Neuron (in vitro differentiated cells): Measurements from ENCODE around the gene TTLL8.

Source experiments
- H2AFZ ChIP-seq: one replicate; pipeline ENCODE4 v1.6.1; 2013; ENCODE audit warnings: low read depth, mild to moderate bottlenecking, inconsistent platforms, low read length, moderate library complexity
- H3K27me3 ChIP-seq: one replicate; pipeline ENCODE4 v1.6.1; 2013; ENCODE audit warnings: low read length; ENCODE audit not compliant: insufficient read depth
- H3K36me3 ChIP-seq: one replicate; pipeline ENCODE4 v1.6.1; 2013; ENCODE audit warnings: low read length; ENCODE audit not compliant: insufficient read depth
- H3K4me1 ChIP-seq: one replicate; pipeline ENCODE4 v1.6.1; 2013; ENCODE audit warnings: low read length; ENCODE audit not compliant: insufficient read depth
- H3K4me3 ChIP-seq: 2 replicates; pipeline ENCODE4 v1.5.1; 2013; ENCODE audit warnings: mild to moderate bottlenecking, low read length, moderate library complexity
- H3K9me3 ChIP-seq: one replicate; pipeline ENCODE4 v1.6.1; 2013; ENCODE audit warnings: low read length

TTLL8 gene

GRCh38 chr22:50063589-50064393, 5.7 kb upstream of the TTLL8 start:
- Histone ChIP-seq H3K36me3 (no peaks in the 10 kb centered on the region), H3K4me3 (no peak overlapping the region), H2AFZ (no peak overlapping the region), H3K4me1 (peaks cover 8% of the 10 kb centered on the region), H3K27me3 (peaks cover 3% of the 10 kb centered on the region), H3K9me3 (no peaks in the 10 kb centered on the region)

GRCh38 chr22:50062509-50063135, 4.5 kb upstream of the TTLL8 start:
- Histone ChIP-seq H3K4me1 (peaks cover 10% of the 10 kb centered on the region), H3K36me3 (no peaks in the 10 kb centered on the region), H3K4me3 (no peak overlapping the region), H3K9me3 (no peaks in the 10 kb centered on the region), H3K27me3 (peaks cover 3% of the 10 kb centered on the region), H2AFZ (no peak overlapping the region)

DNA sequence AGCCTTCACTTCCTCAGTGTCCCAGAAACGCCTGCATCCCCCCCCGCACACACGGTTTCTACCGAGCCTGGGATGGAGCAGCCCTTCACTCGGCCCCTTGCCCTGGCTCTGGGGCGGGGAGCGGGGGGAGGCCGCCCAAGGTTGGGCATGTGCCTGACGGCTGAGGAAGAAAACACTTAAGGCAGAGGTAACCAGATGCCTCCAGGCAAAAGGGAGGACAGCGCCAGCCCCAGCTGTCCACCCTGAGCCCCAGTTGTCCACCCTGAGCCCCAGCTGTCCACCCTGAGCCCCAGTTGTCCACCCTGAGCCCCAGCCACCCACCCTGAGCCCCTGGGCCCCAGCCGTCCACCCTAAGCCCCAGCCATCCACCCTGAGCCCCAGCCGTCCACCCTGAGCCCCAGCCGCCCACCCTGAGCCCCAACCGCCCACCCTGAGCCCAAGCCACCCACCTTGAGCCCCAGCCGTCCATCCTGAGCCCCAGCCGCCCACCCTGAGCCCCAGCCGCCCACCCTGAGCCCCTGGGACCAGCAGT, 3.8 kb upstream of the TTLL8 start:
- Histone ChIP-seq H3K4me3 (no peak overlapping the region), H3K36me3 (no peaks in the 10 kb centered on the region), H2AFZ (no peak overlapping the region), H3K9me3 (no peaks in the 10 kb centered on the region), H3K4me1 (peaks cover 10% of the 10 kb centered on the region), H3K27me3 (peaks cover 3% of the 10 kb centered on the region)

DNA sequence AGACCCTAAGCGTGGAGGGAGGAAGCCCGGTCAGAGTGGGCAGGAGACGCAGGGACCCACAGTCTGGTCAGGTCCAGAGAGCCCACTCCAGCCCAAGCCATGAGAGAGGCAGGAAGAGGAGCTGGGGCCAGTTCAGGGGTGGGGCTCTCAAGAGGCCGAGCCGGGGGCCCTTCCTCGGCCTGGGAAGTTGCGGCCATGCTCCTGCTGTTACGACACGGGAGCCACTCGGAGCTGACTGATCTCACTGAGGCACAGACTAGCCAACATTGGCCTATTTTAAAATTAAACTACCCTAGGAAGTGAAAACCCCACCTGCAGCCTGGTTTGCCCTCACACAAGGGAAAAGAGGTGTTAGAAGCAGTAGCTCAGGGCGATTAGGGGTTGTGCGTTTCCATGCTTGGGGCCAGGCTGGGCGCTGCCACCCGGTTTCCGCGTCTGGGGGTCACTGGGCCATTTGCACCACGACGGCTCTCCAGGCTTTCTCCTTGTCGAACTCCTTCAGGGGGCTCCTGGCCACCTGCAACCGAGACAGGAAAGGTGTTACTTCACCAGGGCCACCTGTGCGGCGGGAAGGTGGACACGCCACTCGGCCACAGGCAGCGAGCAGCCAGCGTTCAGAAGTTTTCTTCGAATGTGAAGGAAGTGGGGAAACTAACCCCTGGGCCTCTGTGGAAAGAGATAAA, 3.2 kb upstream of the TTLL8 start:
- H3K4me1 ChIP-seq = peaks cover 10% of the 10 kb centered on the region

GRCh38 chr22:50060441-50061140, 2.5 kb upstream of the TTLL8 start:
- Histone ChIP-seq H3K9me3 (no peaks in the 10 kb centered on the region), H3K36me3 (no peaks in the 10 kb centered on the region), H3K4me1 (peaks cover 10% of the 10 kb centered on the region), H3K27me3 (peaks cover 3% of the 10 kb centered on the region), H2AFZ (no peak overlapping the region), H3K4me3 (no peak overlapping the region)

More for the DNA sequence above, 3.2 kb upstream of the TTLL8 start:
- H3K36me3 ChIP-seq = no peaks in the 10 kb centered on the region
- no peak overlapping the region for H3K4me3 ChIP-seq
- H3K9me3 ChIP-seq = no peaks in the 10 kb centered on the region
- peaks cover 3% of the 10 kb centered on the region for H3K27me3 ChIP-seq
- H2AFZ ChIP-seq = no peak overlapping the region

DNA sequence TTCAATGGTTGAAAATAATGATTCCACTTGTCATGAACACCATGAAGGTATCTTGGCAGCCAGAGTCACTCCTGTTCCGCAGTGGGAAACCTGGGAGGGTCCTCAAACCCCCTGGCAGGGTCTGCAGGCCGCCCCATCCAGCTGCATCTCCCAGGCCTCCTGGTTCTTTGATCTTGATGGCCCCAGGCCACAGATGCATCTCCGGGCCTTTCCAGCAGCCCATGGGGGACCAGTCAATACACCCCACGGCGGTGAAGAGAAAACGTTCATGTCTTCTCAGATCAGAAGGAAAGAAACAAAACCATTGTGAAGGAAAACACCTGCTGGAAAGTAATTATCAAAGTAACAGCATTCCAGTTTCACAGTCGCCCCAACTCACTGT, 1.8 kb upstream of the TTLL8 start:
- H3K4me1 ChIP-seq = peaks cover 10% of the 10 kb centered on the region
- peak overlapping the region; percentile 37 for H2AFZ ChIP-seq
- no peak overlapping the region for H3K4me3 ChIP-seq
- H3K36me3 ChIP-seq = no peaks in the 10 kb centered on the region
- peaks cover 3% of the 10 kb centered on the region for H3K27me3 ChIP-seq
- H3K9me3 ChIP-seq = no peaks in the 10 kb centered on the region

DNA sequence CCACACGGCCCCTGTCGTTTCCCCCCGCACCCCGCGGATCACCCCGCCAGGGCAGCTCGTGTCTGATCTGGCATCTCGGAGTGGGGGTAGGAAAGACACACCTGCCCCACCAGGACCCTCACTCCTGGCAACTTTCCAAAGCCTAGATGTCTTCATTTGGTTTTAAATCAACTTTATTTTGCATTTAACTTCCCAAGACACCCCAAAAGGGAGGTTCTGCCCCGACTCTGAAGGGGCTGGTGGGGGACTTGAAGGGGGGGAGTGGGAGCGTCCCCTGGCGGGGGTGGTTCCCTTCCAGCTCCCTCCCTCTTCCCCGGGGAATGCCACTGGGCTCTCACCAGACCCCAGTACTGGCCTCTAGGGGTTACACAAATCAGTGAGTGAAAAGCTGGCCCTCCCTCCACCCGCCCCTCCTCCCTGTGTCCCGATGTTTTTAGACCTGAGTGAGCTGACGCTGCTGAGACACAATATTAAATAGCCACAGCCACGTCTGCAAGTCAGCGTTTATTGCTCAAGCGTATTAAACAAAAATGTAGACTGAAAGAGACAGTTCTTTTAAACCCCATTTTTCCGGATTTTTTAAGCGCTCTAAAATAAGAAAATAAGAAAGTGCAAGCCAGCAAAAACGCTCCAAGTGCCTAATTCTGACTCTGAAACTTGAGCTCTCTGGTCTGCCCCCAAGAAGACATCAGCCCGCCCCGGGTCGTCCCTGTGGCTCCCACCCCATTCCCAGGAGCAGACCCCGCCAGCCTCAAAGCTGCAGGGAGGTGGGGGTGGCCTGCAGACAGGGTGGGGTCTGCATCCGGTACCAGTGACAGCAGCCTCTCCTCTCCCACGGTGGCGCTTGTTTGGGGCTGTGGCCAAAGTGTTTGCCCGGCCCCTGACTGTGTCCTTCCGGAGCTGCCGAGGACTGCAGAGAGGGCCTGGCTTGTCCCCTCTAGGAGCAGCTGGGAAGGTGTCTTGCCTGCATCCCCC, 1.1 kb upstream of the TTLL8 start:
- no peaks in the 10 kb centered on the region for H3K36me3 ChIP-seq
- H2AFZ ChIP-seq = peak overlapping the region; percentile 37
- H3K4me1 ChIP-seq = peaks cover 10% of the 10 kb centered on the region
- no peaks in the 10 kb centered on the region for H3K9me3 ChIP-seq
- no peak overlapping the region for H3K4me3 ChIP-seq
- peaks cover 3% of the 10 kb centered on the region for H3K27me3 ChIP-seq

GRCh38 chr22:50057278-50058060, 629 bp downstream of the TTLL8 start:
- H3K4me3 ChIP-seq = no peak overlapping the region
- no peaks in the 10 kb centered on the region for H3K9me3 ChIP-seq
- peaks cover 3% of the 10 kb centered on the region for H3K27me3 ChIP-seq

GRCh38 chr22:50056214-50056972, 1.7 kb downstream of the TTLL8 start:
- Histone ChIP-seq H3K9me3 (no peaks in the 10 kb centered on the region), H2AFZ (no peak overlapping the region), H3K4me1 (peaks cover 10% of the 10 kb centered on the region), H3K4me3 (no peak overlapping the region), H3K27me3 (peaks cover 3% of the 10 kb centered on the region), H3K36me3 (no peaks in the 10 kb centered on the region)

More at GRCh38 chr22:50057278-50058060, 629 bp downstream of the TTLL8 start:
- H3K36me3 ChIP-seq = no peaks in the 10 kb centered on the region
- H3K4me1 ChIP-seq = peaks cover 10% of the 10 kb centered on the region
- H2AFZ ChIP-seq = no peak overlapping the region

GRCh38 chr22:50053861-50054260, 4.2 kb downstream of the TTLL8 start:
- no peaks in the 10 kb centered on the region for H3K27me3 ChIP-seq
- H3K36me3 ChIP-seq = no peaks in the 10 kb centered on the region
- peaks cover 3% of the 10 kb centered on the region for H3K4me1 ChIP-seq
- no peak overlapping the region for H2AFZ ChIP-seq
- H3K4me3 ChIP-seq = no peak overlapping the region
- no peaks in the 10 kb centered on the region for H3K9me3 ChIP-seq

- Histone ChIP-seq H3K4me1 (no peaks in the 10 kb centered on the region), H2AFZ (no peak overlapping the region), H3K36me3 (no peaks in the 10 kb centered on the region), H3K27me3 (no peaks in the 10 kb centered on the region), H3K4me3 (no peak overlapping the region), H3K9me3 (no peaks in the 10 kb centered on the region)
Measured at GRCh38 chr22:50051930-50052329, 6.2 kb downstream of the TTLL8 start.
